Osteoblast (primary cell): Measurements from ENCODE around the gene USH2A. TPM values are rescaled to one million over a fixed set of nuclear protein-coding genes. Genes with fewer than 3 reads are reported as not detected.

Experiments used
- DNase-seq: peaks from one replicate; pipeline ENCODE4 v3.0.0; 2011; ENCODE audit warnings: low spot score, mixed read lengths; ENCODE audit not compliant: insufficient read length; ENCODE audit errors: missing footprints
- H2AFZ ChIP-seq: 2 replicates; pipeline ENCODE4 v1.6.0; 2011; ENCODE audit warnings: mild to moderate bottlenecking, low read length
- H3K27ac ChIP-seq: 2 replicates; pipeline ENCODE4 v1.5.1; 2011; ENCODE audit warnings: mild to moderate bottlenecking, low read depth, low read length, moderate library complexity
- H3K27me3 ChIP-seq: 2 replicates; pipeline ENCODE4 v1.6.0; 2012; ENCODE audit warnings: mild to moderate bottlenecking, control low read depth, inconsistent platforms, low read length, moderate library complexity; ENCODE audit not compliant: insufficient read depth
- H3K36me3 ChIP-seq: 2 replicates; pipeline ENCODE4 v1.5.1; 2011; ENCODE audit warnings: mild to moderate bottlenecking, low read length, control low read depth, moderate library complexity; ENCODE audit not compliant: insufficient read depth
- H3K4me1 ChIP-seq: 2 replicates; pipeline ENCODE4 v1.5.1; 2011; ENCODE audit warnings: mild to moderate bottlenecking, low read length, control low read depth, moderate library complexity; ENCODE audit not compliant: insufficient read depth
- H3K4me2 ChIP-seq: 2 replicates; pipeline ENCODE4 v1.6.0; 2011; ENCODE audit warnings: mild to moderate bottlenecking, low read length; ENCODE audit not compliant: insufficient read depth
- H3K4me3 ChIP-seq: fragments of 200-600 bp; sonication (generic); 3 replicates; pipeline ENCODE4 v1.5.1; 2012; ENCODE audit warnings: mild to moderate bottlenecking, low read length, inconsistent platforms; ENCODE audit not compliant: insufficient read depth
- H3K79me2 ChIP-seq: 2 replicates; pipeline ENCODE4 v1.6.0; 2012; ENCODE audit warnings: mild to moderate bottlenecking, low read length, control low read depth, inconsistent platforms; ENCODE audit not compliant: insufficient read depth
- H3K9me3 ChIP-seq: 2 replicates; pipeline ENCODE4 v1.5.1; 2011; ENCODE audit warnings: low read depth, low read length, control low read depth
- H4K20me1 ChIP-seq: 2 replicates; pipeline ENCODE4 v1.6.0; 2012; ENCODE audit warnings: mild to moderate bottlenecking, low read length, control low read depth; ENCODE audit not compliant: insufficient read depth
- total RNA-seq: library from RNA; depleted of rRNA; stranded (reverse); fragments of >200 nt; gene quantifications from 2 replicates; pipeline ENCODE4 v1.2.3, GENCODE V29; 2012
- TF ChIP-seq, protein P1 (sequence below): IDR thresholded peaks from 2 replicates; pipeline ENCODE4 v1.5.1; 2011; ENCODE audit warnings: mild to moderate bottlenecking, low read depth, low read length, moderate library complexity; ENCODE audit errors: extremely low read depth

Gene USH2A
- total RNA-seq, 1 donor = under 0.01 TPM

DNA sequence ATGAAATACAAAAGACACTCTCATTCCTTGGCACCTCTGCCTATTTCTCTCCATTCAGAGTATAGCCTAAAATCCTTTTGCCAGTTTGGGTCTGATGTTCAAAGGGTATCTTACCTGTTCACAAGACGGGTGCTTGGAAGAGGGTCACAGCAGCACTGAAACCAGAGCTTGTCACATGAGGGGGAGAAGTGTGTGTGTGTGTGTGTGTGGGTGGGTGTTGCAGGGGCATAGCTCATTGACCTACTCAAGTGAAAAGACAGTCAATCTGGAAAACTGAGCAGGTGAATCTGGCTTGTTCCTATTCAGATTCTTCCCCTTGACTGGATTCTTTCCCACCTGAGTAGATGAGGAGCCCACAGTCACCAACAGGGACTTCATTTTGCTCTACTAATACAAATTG, 792.2 kb downstream of the USH2A start:
- Histone ChIP-seq H3K4me2 (no peak overlapping the region), H3K36me3 (no peaks in the 10 kb centered on the region), H2AFZ (no peak overlapping the region), H3K27ac (no peak overlapping the region), H3K79me2 (no peaks in the 10 kb centered on the region), H4K20me1 (no peaks in the 10 kb centered on the region), H3K9me3 (no peaks in the 10 kb centered on the region), H3K27me3 (no peaks in the 10 kb centered on the region), H3K4me1 (peaks cover 2% of the 10 kb centered on the region), H3K4me3 (no peak overlapping the region)
- DNase-seq = no peak
- TF ChIP-seq, protein P1, sequence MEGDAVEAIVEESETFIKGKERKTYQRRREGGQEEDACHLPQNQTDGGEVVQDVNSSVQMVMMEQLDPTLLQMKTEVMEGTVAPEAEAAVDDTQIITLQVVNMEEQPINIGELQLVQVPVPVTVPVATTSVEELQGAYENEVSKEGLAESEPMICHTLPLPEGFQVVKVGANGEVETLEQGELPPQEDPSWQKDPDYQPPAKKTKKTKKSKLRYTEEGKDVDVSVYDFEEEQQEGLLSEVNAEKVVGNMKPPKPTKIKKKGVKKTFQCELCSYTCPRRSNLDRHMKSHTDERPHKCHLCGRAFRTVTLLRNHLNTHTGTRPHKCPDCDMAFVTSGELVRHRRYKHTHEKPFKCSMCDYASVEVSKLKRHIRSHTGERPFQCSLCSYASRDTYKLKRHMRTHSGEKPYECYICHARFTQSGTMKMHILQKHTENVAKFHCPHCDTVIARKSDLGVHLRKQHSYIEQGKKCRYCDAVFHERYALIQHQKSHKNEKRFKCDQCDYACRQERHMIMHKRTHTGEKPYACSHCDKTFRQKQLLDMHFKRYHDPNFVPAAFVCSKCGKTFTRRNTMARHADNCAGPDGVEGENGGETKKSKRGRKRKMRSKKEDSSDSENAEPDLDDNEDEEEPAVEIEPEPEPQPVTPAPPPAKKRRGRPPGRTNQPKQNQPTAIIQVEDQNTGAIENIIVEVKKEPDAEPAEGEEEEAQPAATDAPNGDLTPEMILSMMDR = no peak

DNA sequence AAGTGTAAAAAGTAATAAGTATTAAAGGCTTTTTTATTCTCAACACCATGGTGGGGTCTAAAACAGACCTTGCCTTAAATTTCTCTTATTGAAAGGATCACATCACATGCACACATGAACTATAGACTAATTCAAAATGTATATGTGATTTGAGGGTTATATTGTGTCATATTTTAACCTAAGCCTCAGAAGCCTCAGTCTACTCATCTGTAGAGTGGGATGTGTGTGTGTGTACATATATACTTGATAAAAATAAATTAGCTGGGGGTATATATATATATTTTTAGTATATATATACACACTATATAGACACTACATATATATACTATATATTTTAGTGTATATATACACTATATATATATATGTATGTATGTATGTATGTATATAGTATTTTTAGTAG, 797.3 kb downstream of the USH2A start:
- Histone ChIP-seq H3K4me1 (no peaks in the 10 kb centered on the region), H4K20me1 (no peaks in the 10 kb centered on the region), H3K36me3 (peaks cover 14% of the 10 kb centered on the region), H3K79me2 (no peaks in the 10 kb centered on the region), H3K4me2 (no peak overlapping the region), H3K9me3 (no peaks in the 10 kb centered on the region), H2AFZ (no peak overlapping the region), H3K27me3 (no peaks in the 10 kb centered on the region), H3K4me3 (no peak overlapping the region), H3K27ac (no peak overlapping the region)
- TF ChIP-seq, protein P1 = no peak
- DNase-seq = no peak

DNA sequence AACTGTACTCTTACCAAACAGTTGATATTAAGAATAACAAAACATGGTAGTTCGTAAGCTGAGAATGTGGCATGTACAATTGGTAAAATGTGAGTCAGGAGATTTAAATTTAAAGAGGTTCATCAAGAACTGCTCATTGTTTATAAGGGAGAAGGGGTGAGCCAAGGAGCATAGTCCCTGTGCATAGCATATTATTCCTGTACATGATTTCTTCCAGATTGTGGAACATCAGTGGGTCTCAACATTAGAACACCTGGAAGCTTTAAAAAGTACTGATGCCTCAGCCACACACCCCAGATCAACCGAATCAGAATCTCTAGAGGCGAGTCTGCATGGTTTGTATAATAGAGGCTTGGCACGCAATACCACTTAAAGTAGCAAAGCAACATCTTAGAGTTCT, 800.1 kb downstream of the USH2A start:
- Histone ChIP-seq H3K36me3 (peaks cover 40% of the 10 kb centered on the region), H3K9me3 (no peaks in the 10 kb centered on the region), H3K4me3 (no peak overlapping the region), H3K27me3 (no peaks in the 10 kb centered on the region), H2AFZ (no peak overlapping the region), H3K4me1 (no peaks in the 10 kb centered on the region), H3K79me2 (no peaks in the 10 kb centered on the region), H3K4me2 (no peak overlapping the region), H3K27ac (no peak overlapping the region), H4K20me1 (no peaks in the 10 kb centered on the region)
- TF ChIP-seq, protein P1 = no peak
- no peak for DNase-seq

DNA sequence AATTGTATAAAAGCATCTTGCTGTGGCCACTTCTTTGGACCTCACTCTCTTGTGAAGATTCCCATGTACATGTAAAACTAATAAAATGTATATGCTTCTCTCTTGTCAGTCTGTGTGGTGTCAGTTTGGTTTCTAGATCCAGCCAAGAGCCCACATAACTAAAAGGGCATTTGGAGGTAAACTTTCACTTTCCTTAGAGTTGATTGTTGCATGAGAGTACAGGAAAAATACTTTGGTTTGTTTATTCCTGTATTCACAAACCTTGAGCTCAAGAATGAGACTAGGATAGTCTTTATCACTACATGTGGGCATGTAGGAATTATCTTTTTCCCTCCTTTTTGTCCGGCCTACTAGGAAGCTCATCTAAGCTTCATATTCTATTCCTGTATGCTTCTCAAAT, 805.3 kb downstream of the USH2A start:
- DNase-seq = no peak

More for the DNA sequence above, 805.3 kb downstream of the USH2A start:
- no peaks in the 10 kb centered on the region for H4K20me1 ChIP-seq
- H3K4me3 ChIP-seq = no peak overlapping the region
- H3K9me3 ChIP-seq = no peaks in the 10 kb centered on the region
- H2AFZ ChIP-seq = no peak overlapping the region
- TF ChIP-seq, protein P1 = no peak
- H3K27ac ChIP-seq = no peak overlapping the region
- peaks cover 43% of the 10 kb centered on the region for H3K36me3 ChIP-seq
- H3K79me2 ChIP-seq = peaks cover 19% of the 10 kb centered on the region
- no peaks in the 10 kb centered on the region for H3K4me1 ChIP-seq
- no peaks in the 10 kb centered on the region for H3K27me3 ChIP-seq
- no peak overlapping the region for H3K4me2 ChIP-seq
